T-cell (primary cell): Measurements from ENCODE around the gene RGS19. TPM values are rescaled to one million over a fixed set of nuclear protein-coding genes. Genes with fewer than 3 reads are reported as not detected.
A peak's percentile ranks its signal among the peaks of the same experiment; 100 is the strongest.
"Not testable (repeated sequence)": the region's sequence is repeated elsewhere in the genome, so short reads cannot be mapped to it uniquely, and the experiment has no call there.

Experiments
- ATAC-seq, 4 experiments: fragments of 200-7000 bp in 3 of 4; fragments of 150-1000 bp in 1 of 4; cut with Tn5 transposase; replicated peaks in 1 of 4; 1 replicate in 3 of 4; 2 replicates in 1 of 4; pipeline ENCODE4 v1.10.0; 2021; ENCODE audit warnings: moderate library complexity in 3 of 4, mild to moderate bottlenecking in 2 of 4, moderate number of reproducible peaks in 1 of 4
- CTCF ChIA-PET, 2 donors: fragments of 300-600 bp; sonication (Branson Sonifier 250); formaldehyde crosslinking; loops; one replicate each; lab custom pipeline; 2022; ENCODE audit warnings: antibody characterized with exemption in 2 of 2; lab: Charles Lee
- POLR2A ChIA-PET, 2 donors: fragments of 300-600 bp; sonication (Branson Sonifier 250); formaldehyde crosslinking; loops; one replicate each; lab custom pipeline; 2022; ENCODE audit warnings: antibody characterized with exemption in 2 of 2; lab: Charles Lee
- DNase-seq, 35 experiments: peaks; one replicate each; pipeline versions ENCODE4 v3.0.0 to v3.0.0-alpha.2; 2013 to 2023
- H3K27ac ChIP-seq: one replicate; pipeline ENCODE4 v1.5.1; 2013; ENCODE audit warnings: low read length
- H3K27me3 ChIP-seq, 2 experiments: replicated peaks in 1 of 2; 1 replicate in 1 of 2; 2 replicates in 1 of 2; pipeline versions ENCODE4 v1.6.1 to v1.7.0; 2013; ENCODE audit warnings: low read length in 1 of 2, mixed read lengths in 1 of 2; ENCODE audit not compliant: control insufficient read depth in 2 of 2, insufficient read depth in 2 of 2; ENCODE audit errors: extremely low read depth in 1 of 2
- H3K36me3 ChIP-seq, 2 donors: 1 replicate in 1 of 2; 2 replicates in 1 of 2; pipeline versions ENCODE4 v1.6.1 to v1.7.0; 2013; ENCODE audit warnings: low read length in 1 of 2; ENCODE audit not compliant: control insufficient read depth in 2 of 2, insufficient read depth in 1 of 2; ENCODE audit errors: extremely low read depth in 1 of 2
- H3K4me1 ChIP-seq, 2 experiments: 1 replicate in 1 of 2; 2 replicates in 1 of 2; pipeline versions ENCODE4 v1.6.1 to v1.7.0; 2013; ENCODE audit warnings: low read length in 2 of 2, mixed read lengths in 1 of 2; ENCODE audit not compliant: insufficient read depth in 2 of 2, control insufficient read depth in 1 of 2; ENCODE audit errors: extremely low read depth in 1 of 2
- H3K4me3 ChIP-seq, 2 donors: 1 replicate in 1 of 2; 2 replicates in 1 of 2; pipeline versions ENCODE4 v1.5.1 to v1.7.0; 2013; ENCODE audit warnings: mild to moderate bottlenecking in 2 of 2, low read length in 1 of 2, moderate library complexity in 1 of 2; ENCODE audit not compliant: control insufficient read depth in 1 of 2; ENCODE audit errors: extremely low read depth in 1 of 2
- H3K9me3 ChIP-seq: 2 replicates; pipeline ENCODE4 v1.7.0; 2013
- H3K27ac Mint-ChIP-seq, 2 donors: one replicate each; pipeline ENCODE4 v1.8.0; 2020 to 2021; ENCODE audit warnings: mild to moderate bottlenecking in 2 of 2, mixed read lengths in 2 of 2
- H3K27me3 Mint-ChIP-seq, 2 donors: one replicate each; pipeline ENCODE4 v1.8.0; 2021 to 2022; ENCODE audit warnings: mixed read lengths in 2 of 2
- H3K36me3 Mint-ChIP-seq: one replicate; pipeline ENCODE4 v1.8.0; 2021; ENCODE audit warnings: mixed read lengths
- H3K4me1 Mint-ChIP-seq, 3 donors: one replicate each; pipeline ENCODE4 v1.8.0; 2020 to 2022; ENCODE audit warnings: mixed read lengths in 3 of 3, mild to moderate bottlenecking in 1 of 3
- H3K4me3 Mint-ChIP-seq, 3 donors: one replicate each; pipeline ENCODE4 v1.8.0; 2020 to 2022; ENCODE audit warnings: mild to moderate bottlenecking in 3 of 3, mixed read lengths in 3 of 3, moderate library complexity in 3 of 3
- H3K9me3 Mint-ChIP-seq, 3 donors: one replicate each; pipeline ENCODE4 v1.8.0; 2020 to 2022; ENCODE audit warnings: mixed read lengths in 3 of 3
- WGBS: methylation state at CpG from one replicate; pipeline ENCODE4 v1.1.5; 2013; ENCODE audit warnings: missing lambda C conversion rate; ENCODE audit not compliant: insufficient coverage; 5-methylcytosine and 5-hydroxymethylcytosine counted together
- total RNA-seq, 35 experiments: library from RNA in 6 of 35; stranded (reverse) in 6 of 35; fragments of 120-200 nt in 1 of 35; gene quantifications; one replicate each; pipeline versions ENCODE4 v1.2.1 to v1.2.4 and lab custom pipeline; 2013 to 2026

RGS19 gene
- total RNA-seq (10 to 100 TPM; 39.2 to 61.7 (median 57.3) TPM), total RNA-seq (lab: John Stamatoyannopoulos, UW) (10.3 to 57.5 (median 30.9) reads per million in 29 experiments)
- total RNA-seq (2013), result 49.4 TPM

- H3K4me3 Mint-ChIP-seq, result peak within 1 kb of the TSS; percentile 83 to 91 (median 88)
- no peaks in the 10 kb centered on the region for H3K9me3 Mint-ChIP-seq
- ATAC-seq, result peak; percentile 37 to 54 (median 46)
- Histone ChIP-seq H3K4me3 (peak within 1 kb of the TSS; percentile 90 to 97), H3K27ac (peak within 1 kb of the TSS; percentile 83), H3K36me3 (peaks cover 0 to 17% of the 10 kb centered on the region in 2 donors), H3K9me3 (no peaks in the 10 kb centered on the region), H3K27me3 (peaks cover 0 to 11% of the 10 kb centered on the region in 2 experiments), H3K4me1 (peaks cover 27 to 73% of the 10 kb centered on the region in 2 experiments)
- peaks cover 43 to 50% (median 46%) of the 10 kb centered on the region in 3 donors for H3K4me1 Mint-ChIP-seq
- H3K27ac Mint-ChIP-seq, result peak within 1 kb of the TSS; percentile 89 to 94
- WGBS, result under 1% methylated on average over 67 of the region's 73 CpGs
- peaks cover 3% of the 10 kb centered on the region for H3K36me3 Mint-ChIP-seq
- POLR2A ChIA-PET, result interaction anchor here in 1 of 2 donors (0.5 kb wide), 1 partner anchor 559 kb away, joined by 5 read pairs; no protein-coding TSS in a partner anchor
- peak; percentile 44 to 78 (median 62) for DNase-seq
- CTCF ChIA-PET, result no interaction called here
- H3K27me3 Mint-ChIP-seq, result peaks cover 0 to 3% of the 10 kb centered on the region in 2 donors
Observed at GRCh38 chr20:64079273-64080012, at the start of gene RGS19. Gene RGS19, minus strand, starts transcription at chr20:64079518. Its CDS starts 2,632 bp downstream, at chr20:64076886.

- POLR2A ChIA-PET, H3K36me3 ChIP-seq, H3K4me3 ChIP-seq, H3K4me3 Mint-ChIP-seq, DNase-seq, H3K9me3 Mint-ChIP-seq, CTCF ChIA-PET, H3K9me3 ChIP-seq, H3K36me3 Mint-ChIP-seq, H3K27ac ChIP-seq, ATAC-seq, H3K27ac Mint-ChIP-seq: not testable (repeated sequence)
- 75% methylated on average over 10 of the region's 11 CpGs for WGBS
- peaks cover 3 to 16% of the 10 kb centered on the region in 2 donors for H3K27me3 Mint-ChIP-seq
- H3K27me3 ChIP-seq, result peaks cover 0 to 25% of the 10 kb centered on the region in 2 experiments
- peaks cover 5 to 13% of the 10 kb centered on the region in 2 experiments for H3K4me1 ChIP-seq
- H3K4me1 Mint-ChIP-seq, result peaks cover 8 to 10% (median 9%) of the 10 kb centered on the region in 3 donors
Observed at GRCh38 chr20:64123517-64123916, 44.2 kb upstream of the RGS19 start.

GRCh38 chr20:64122927-64123326 lies 43.6 kb upstream of the RGS19 start:
- H3K27ac Mint-ChIP-seq, H3K4me3 Mint-ChIP-seq, DNase-seq, H3K9me3 ChIP-seq, H3K9me3 Mint-ChIP-seq, H3K4me3 ChIP-seq, H3K27ac ChIP-seq, CTCF ChIA-PET, H3K36me3 Mint-ChIP-seq, ATAC-seq, H3K36me3 ChIP-seq: not testable (repeated sequence)
- POLR2A ChIA-PET, result interaction anchor here in 1 of 2 donors (0.7 kb wide), 1 partner anchor 745 kb away, joined by 3 read pairs; no protein-coding TSS in a partner anchor
- H3K4me1 ChIP-seq, result peaks cover 5 to 13% of the 10 kb centered on the region in 2 experiments
- Mint-ChIP-seq H3K4me1 (peaks cover 8 to 10% (median 9%) of the 10 kb centered on the region in 3 donors), H3K27me3 (peaks cover 0 to 11% of the 10 kb centered on the region in 2 donors)
- 77% methylated on average over 10 of the region's 11 CpGs for WGBS
- peaks cover 0 to 25% of the 10 kb centered on the region in 2 experiments for H3K27me3 ChIP-seq

- no peak overlapping the region for H3K4me3 Mint-ChIP-seq
- no peak overlapping the region for H3K27ac Mint-ChIP-seq
- Histone ChIP-seq H3K4me3 (no peak overlapping the region), H3K36me3 (no peaks in the 10 kb centered on the region), H3K9me3 (no peaks in the 10 kb centered on the region), H3K27me3 (peaks cover 0 to 25% of the 10 kb centered on the region in 2 experiments), H3K4me1 (peaks cover 5 to 13% of the 10 kb centered on the region in 2 experiments), H3K27ac (no peak overlapping the region)
- no peaks in the 10 kb centered on the region for H3K36me3 Mint-ChIP-seq
- ChIA-PET CTCF (interaction anchor here (0.6 to 1.2 kb wide), 2 partner anchors 142 to 219 kb away, joined by 3 read pairs; partner anchors contain the start of gene SAMD10 (in 1 of the 2)), POLR2A (no interaction called here)
- DNase-seq (no peak), ATAC-seq (no peak)
- 87% methylated on average over 6 of the region's 12 CpGs for WGBS
- peaks cover 8 to 10% (median 9%) of the 10 kb centered on the region in 3 donors for H3K4me1 Mint-ChIP-seq
- H3K9me3 Mint-ChIP-seq, result no peaks in the 10 kb centered on the region
- H3K27me3 Mint-ChIP-seq, result peaks cover 0 to 11% of the 10 kb centered on the region in 2 donors
Observed at GRCh38 chr20:64121586-64121985, 42.3 kb upstream of the RGS19 start.

- H3K27ac Mint-ChIP-seq, result peak overlapping the region; percentile 72 to 87
Observed at GRCh38 chr20:64119681-64120341, 40.5 kb upstream of the RGS19 start.

GRCh38 chr20:64119301-64119680 lies 40.0 kb upstream of the RGS19 start:
- peaks cover 5 to 13% of the 10 kb centered on the region in 2 experiments for H3K4me1 ChIP-seq
- WGBS, result 93% methylated on average over 7 of the region's 8 CpGs
- no peaks in the 10 kb centered on the region for H3K9me3 ChIP-seq
- ATAC-seq (no peak), DNase-seq (peak in 1 of 35 experiments; percentile 16)
- H3K27me3 ChIP-seq, result peaks cover 0 to 27% of the 10 kb centered on the region in 2 experiments
- H3K4me3 ChIP-seq, result no peak overlapping the region
- Mint-ChIP-seq H3K27me3 (peaks cover 0 to 9% of the 10 kb centered on the region in 2 donors), H3K9me3 (no peaks in the 10 kb centered on the region), H3K4me3 (peak overlapping the region in 1 of 3 donors; percentile 70), H3K36me3 (no peaks in the 10 kb centered on the region), H3K27ac (no peak overlapping the region), H3K4me1 (peaks cover 8 to 10% (median 9%) of the 10 kb centered on the region in 3 donors)
- no peaks in the 10 kb centered on the region for H3K36me3 ChIP-seq
- CTCF ChIA-PET, result interaction anchor here in 1 of 2 donors (0.5 to 0.8 kb wide), 3 partner anchors 17 to 601 kb away, joined by 3 read pairs; no protein-coding TSS in a partner anchor
- no peak overlapping the region for H3K27ac ChIP-seq
- POLR2A ChIA-PET, result no interaction called here

More at GRCh38 chr20:64119681-64120341, 40.5 kb upstream of the RGS19 start:
- Histone ChIP-seq H3K4me3 (peak overlapping the region; percentile 37 to 39), H3K4me1 (peaks cover 5 to 13% of the 10 kb centered on the region in 2 experiments), H3K27ac (no peak overlapping the region), H3K36me3 (no peaks in the 10 kb centered on the region), H3K9me3 (no peaks in the 10 kb centered on the region), H3K27me3 (peaks cover 0 to 27% of the 10 kb centered on the region in 2 experiments)
- WGBS, result 84% methylated on average over 10 of the region's 14 CpGs
- Mint-ChIP-seq H3K36me3 (no peaks in the 10 kb centered on the region), H3K4me1 (peaks cover 8 to 10% (median 9%) of the 10 kb centered on the region in 3 donors), H3K27me3 (peaks cover 0 to 12% of the 10 kb centered on the region in 2 donors), H3K9me3 (no peaks in the 10 kb centered on the region), H3K4me3 (peak overlapping the region; percentile 57 to 70 (median 69))
- DNase-seq (peak in 2 of 35 experiments; percentile 12 to 22), ATAC-seq (peak in 2 of 4 experiments; percentile 15 to 18)
- ChIA-PET POLR2A (interaction anchor here in 1 of 2 donors (0.6 kb wide), 1 partner anchor 17 kb away, joined by 3 read pairs; no protein-coding TSS in a partner anchor), CTCF (interaction anchor here in 1 of 2 donors (1.2 kb wide), 1 partner anchor 21 kb away, joined by 5 read pairs; no protein-coding TSS in a partner anchor)
